ENCODE data around the gene ZNHIT6. TPM values are rescaled to one million over a fixed set of nuclear protein-coding genes. Genes with fewer than 3 reads are reported as not detected.

ZNHIT6 gene
- total and polyA plus RNA-seq, 2 of the 8 experiments (the other 6 are each of a cell fraction or from before 2014, with no cell fraction given), result 5.9 to 17.2 TPM

GRCh38 chr1:85689775-85690404, 18.3 kb downstream of the ZNHIT6 start:
- no peak overlapping the region for H2BK15ac ChIP-seq (ENCODE audit: low read length)
- no peak for DNase-seq (ENCODE audit: low read depth in 1 of 2, low spot score in 2 of 2)
- peaks cover 0 to 7% (median 0%) of the 10 kb centered on the region in 4 experiments; a peak in 3 of 8 replicates for H3K36me3 ChIP-seq (ENCODE audit: control insufficient read depth in 2 of 4, insufficient read depth in 4 of 4, low read length in 3 of 4)
- POLR2A ChIA-PET (ENCODE audit: partially characterized antibody), result no interaction called here
- no peak overlapping the region for H2AFZ ChIP-seq (ENCODE audit: low read length)
- H2BK20ac ChIP-seq (ENCODE audit: low read length), result no peak overlapping the region
- no peak overlapping the region for H3K27ac ChIP-seq (ENCODE audit: low read depth, low read length)
- no peak overlapping the region for H3K23ac ChIP-seq (ENCODE audit: insufficient read length)
- H3K56ac ChIP-seq (replicated peaks; ENCODE audit: insufficient read length, low read depth, low read length), result no peak overlapping the region
- H3K18ac ChIP-seq (ENCODE audit: extremely low read depth, low read length), result no peak overlapping the region
- WGBS, 2 experiments (ENCODE audit: extremely low coverage in 1 of 2, insufficient coverage in 1 of 2, insufficient read length in 1 of 2, insufficient replicate concordance in 2 of 2, low coverage in 1 of 2, low lambda C conversion rate in 2 of 2, missing lambda C conversion rate in 1 of 2), result 95% methylated on average over 4 of the region's 4 CpGs; no CpG with 5 or more reads in 1 of the 2 experiments
- H2BK5ac ChIP-seq (ENCODE audit: low read depth, low read length), result no peak overlapping the region
- no peak overlapping the region for H3K4ac ChIP-seq (replicated peaks; ENCODE audit: insufficient read length, low read depth, low read length)
- H3K9me3 ChIP-seq (ENCODE audit: insufficient read depth in 2 of 2, low read depth in 1 of 2, low read length in 1 of 2), result no peaks in the 10 kb centered on the region
- H4K91ac ChIP-seq (replicated peaks; ENCODE audit: insufficient read length, low read length), result no peak overlapping the region
- no peaks in the 10 kb centered on the region for H3K23me2 ChIP-seq (ENCODE audit: low read depth, low read length)
- no peaks in the 10 kb centered on the region for H3K4me1 ChIP-seq (replicated peaks in 1 of 4; ENCODE audit: control insufficient read depth in 3 of 4, insufficient read depth in 4 of 4, low read length in 3 of 4)
- CTCF ChIA-PET (ENCODE audit: partially characterized antibody), result no interaction called here
- no peaks in the 10 kb centered on the region for H3K79me1 ChIP-seq (ENCODE audit: low read depth, low read length)
- no peak overlapping the region for H3K4me3 ChIP-seq (ENCODE audit: extremely low read depth in 1 of 4, insufficient read depth in 2 of 4, low read depth in 3 of 4, low read length in 4 of 4)
- H4K20me1 ChIP-seq (replicated peaks in 1 of 2; ENCODE audit: control insufficient read depth in 1 of 2, insufficient read depth in 2 of 2, low read length in 2 of 2), result no peaks in the 10 kb centered on the region
- no peak overlapping the region for H4K8ac ChIP-seq (ENCODE audit: extremely low read depth, insufficient read depth, low read length)
- H3K9ac ChIP-seq (replicated peaks in 1 of 4; ENCODE audit: extremely low read depth in 1 of 4, low read depth in 3 of 4, low read length in 3 of 4), result no peak overlapping the region
- no peak overlapping the region for H2AK5ac ChIP-seq (ENCODE audit: low read depth, low read length)
- no peak for FAIRE-seq
- no peak overlapping the region for H3K4me2 ChIP-seq (ENCODE audit: insufficient read depth in 1 of 2, low read depth in 2 of 2, low read length in 2 of 2)
- no peak overlapping the region for H2BK120ac ChIP-seq (replicated peaks; ENCODE audit: low read depth, low read length)
- H3K14ac ChIP-seq (ENCODE audit: insufficient read length), result peak overlapping the region; percentile 81
- H2BK12ac ChIP-seq (ENCODE audit: low read depth, low read length), result no peak overlapping the region
- H4K5ac ChIP-seq (ENCODE audit: insufficient read length, low read depth, low read length), result no peak overlapping the region
- H3K79me2 ChIP-seq (ENCODE audit: control insufficient read depth in 1 of 2, insufficient read depth in 2 of 2, low read length in 2 of 2), result no peaks in the 10 kb centered on the region; a peak in 1 of 4 replicates
- no peaks in the 10 kb centered on the region for H3K27me3 ChIP-seq (replicated peaks in 1 of 4; ENCODE audit: control insufficient read depth in 3 of 4, extremely low read depth in 1 of 4, insufficient read depth in 3 of 4, low read length in 3 of 4)
- no peak for TF ChIP-seq SP2 (IDR thresholded peaks at IDR 0.05; ENCODE audit: low read length)
- TF ChIP-seq CHD2 (IDR thresholded peaks at IDR 0.05; ENCODE audit: low read length), result no peak
- TF ChIP-seq CBX5 (IDR thresholded peaks at IDR 0.05; ENCODE audit: low read depth, low read length), result no peak
- TF ChIP-seq TEAD4 (IDR thresholded peaks at IDR 0.05; ENCODE audit: low read depth, low read length), result no peak
- TF ChIP-seq SRF (IDR thresholded peaks at IDR 0.05; ENCODE audit: low read depth, low read length), result no peak
- no peak for TF ChIP-seq KDM4A (IDR thresholded peaks at IDR 0.05; ENCODE audit: low read depth, low read length, severe bottlenecking)
- no peak for TF ChIP-seq FOSL1 (IDR thresholded peaks at IDR 0.05; ENCODE audit: insufficient read depth, low read depth, low read length)
- TF ChIP-seq NRF1 (IDR thresholded peaks at IDR 0.05; ENCODE audit: low read depth, low read length), result no peak
- TF ChIP-seq ASH2L (IDR thresholded peaks at IDR 0.05; ENCODE audit: low read length), result no peak
- TF ChIP-seq, protein P1, sequence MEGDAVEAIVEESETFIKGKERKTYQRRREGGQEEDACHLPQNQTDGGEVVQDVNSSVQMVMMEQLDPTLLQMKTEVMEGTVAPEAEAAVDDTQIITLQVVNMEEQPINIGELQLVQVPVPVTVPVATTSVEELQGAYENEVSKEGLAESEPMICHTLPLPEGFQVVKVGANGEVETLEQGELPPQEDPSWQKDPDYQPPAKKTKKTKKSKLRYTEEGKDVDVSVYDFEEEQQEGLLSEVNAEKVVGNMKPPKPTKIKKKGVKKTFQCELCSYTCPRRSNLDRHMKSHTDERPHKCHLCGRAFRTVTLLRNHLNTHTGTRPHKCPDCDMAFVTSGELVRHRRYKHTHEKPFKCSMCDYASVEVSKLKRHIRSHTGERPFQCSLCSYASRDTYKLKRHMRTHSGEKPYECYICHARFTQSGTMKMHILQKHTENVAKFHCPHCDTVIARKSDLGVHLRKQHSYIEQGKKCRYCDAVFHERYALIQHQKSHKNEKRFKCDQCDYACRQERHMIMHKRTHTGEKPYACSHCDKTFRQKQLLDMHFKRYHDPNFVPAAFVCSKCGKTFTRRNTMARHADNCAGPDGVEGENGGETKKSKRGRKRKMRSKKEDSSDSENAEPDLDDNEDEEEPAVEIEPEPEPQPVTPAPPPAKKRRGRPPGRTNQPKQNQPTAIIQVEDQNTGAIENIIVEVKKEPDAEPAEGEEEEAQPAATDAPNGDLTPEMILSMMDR (IDR thresholded peaks at IDR 0.05; ENCODE audit: control extremely low read depth in 1 of 3, insufficient read depth in 1 of 3, low read depth in 1 of 3, low read length in 3 of 3), result no peak
- no peak for TF ChIP-seq RFX5 (IDR thresholded peaks at IDR 0.05; ENCODE audit: borderline replicate concordance, low read depth, low read length)
